ENCODE results near the gene MOB1A. TPM values are rescaled to one million over a fixed set of nuclear protein-coding genes. Genes with fewer than 3 reads are reported as not detected.

MOB1A gene
- total and polyA plus RNA-seq, 2 of the 13 experiments (the other 11 are each of a cell fraction or from before 2014, with no cell fraction given), result 48.2 to 139 TPM

- TF ChIP-seq HNF1A (IDR thresholded peaks at IDR 0.05; ENCODE audit: low read depth) (no peak), HNF1A (CRISPR knock-in tag; IDR thresholded peaks at IDR 0.05; ENCODE audit: borderline replicate concordance) (peak; percentile 82), ZNF556 (CRISPR knock-in tag; IDR thresholded peaks at IDR 0.05; ENCODE audit: borderline replicate concordance) (peak; percentile 66), ZFP90 (CRISPR knock-in tag; IDR thresholded peaks at IDR 0.05; ENCODE audit: borderline replicate concordance) (peak; percentile 88; the same call in 1 of the 2 replicates), HMG20B (CRISPR knock-in tag; conservative IDR thresholded peaks at IDR 0.05) (no peak), ZIK1 (CRISPR knock-in tag; IDR thresholded peaks at IDR 0.05; ENCODE audit: borderline replicate concordance, low read depth) (peak; percentile 82), GTF3A (CRISPR knock-in tag; conservative IDR thresholded peaks at IDR 0.05) (no peak; the same call in 1 of the 2 replicates), SIX1 (CRISPR knock-in tag; IDR thresholded peaks at IDR 0.05; ENCODE audit: borderline replicate concordance) (no peak)
These were observed 20.0 kb upstream of the MOB1A start, which contains the start of gene MTHFD2 (continued) for GRCh38 chr2:74198461-74199274.
